Measurements from ENCODE around the gene DPYSL3. TPM values are rescaled to one million over a fixed set of nuclear protein-coding genes. Genes with fewer than 3 reads are reported as not detected.

DPYSL3 gene
- total RNA-seq, 4 donors from 2014 or later = 38.9 to 68.0 (median 50.0) TPM

DNA sequence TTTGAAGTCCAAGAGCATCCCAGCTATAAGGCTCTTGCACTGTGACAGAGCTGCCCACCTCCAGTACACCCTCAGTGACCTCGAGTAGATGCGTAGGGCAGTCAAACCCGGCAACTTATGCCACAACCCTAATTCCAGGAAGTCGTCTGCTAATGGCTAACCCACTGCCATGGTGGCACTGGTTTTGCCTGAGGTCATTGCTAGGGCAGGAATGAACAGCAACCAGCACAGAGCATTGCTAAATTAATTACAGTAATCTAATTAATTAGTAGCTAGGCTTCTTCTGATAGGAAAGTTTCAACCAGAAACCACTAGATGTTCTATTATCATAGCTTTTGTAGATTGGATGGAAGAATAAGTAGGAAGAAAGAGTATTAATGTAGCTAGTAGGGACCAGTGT, 122.8 kb downstream of the DPYSL3 start:
- Histone ChIP-seq H3K27me3 (no peaks in the 10 kb centered on the region), H3K4me3 (no peak overlapping the region), H3K4me1 (peaks cover 0 to 4% (median 0%) of the 10 kb centered on the region in 4 donors), H3K27ac (no peak overlapping the region), H3K9me3 (no peaks in the 10 kb centered on the region), H3K36me3 (no peaks in the 10 kb centered on the region)
- DNase-seq (ENCODE audit: low spot score in 2 of 2) = no peak
- WGBS, 2 donors = 71 to 74% methylated on average over 4 of the region's 4 CpGs
- TF ChIP-seq POLR2A (IDR thresholded peaks at IDR 0.05) (no peak), EP300 (IDR thresholded peaks at IDR 0.05) (no peak)
- TF ChIP-seq, protein P1, sequence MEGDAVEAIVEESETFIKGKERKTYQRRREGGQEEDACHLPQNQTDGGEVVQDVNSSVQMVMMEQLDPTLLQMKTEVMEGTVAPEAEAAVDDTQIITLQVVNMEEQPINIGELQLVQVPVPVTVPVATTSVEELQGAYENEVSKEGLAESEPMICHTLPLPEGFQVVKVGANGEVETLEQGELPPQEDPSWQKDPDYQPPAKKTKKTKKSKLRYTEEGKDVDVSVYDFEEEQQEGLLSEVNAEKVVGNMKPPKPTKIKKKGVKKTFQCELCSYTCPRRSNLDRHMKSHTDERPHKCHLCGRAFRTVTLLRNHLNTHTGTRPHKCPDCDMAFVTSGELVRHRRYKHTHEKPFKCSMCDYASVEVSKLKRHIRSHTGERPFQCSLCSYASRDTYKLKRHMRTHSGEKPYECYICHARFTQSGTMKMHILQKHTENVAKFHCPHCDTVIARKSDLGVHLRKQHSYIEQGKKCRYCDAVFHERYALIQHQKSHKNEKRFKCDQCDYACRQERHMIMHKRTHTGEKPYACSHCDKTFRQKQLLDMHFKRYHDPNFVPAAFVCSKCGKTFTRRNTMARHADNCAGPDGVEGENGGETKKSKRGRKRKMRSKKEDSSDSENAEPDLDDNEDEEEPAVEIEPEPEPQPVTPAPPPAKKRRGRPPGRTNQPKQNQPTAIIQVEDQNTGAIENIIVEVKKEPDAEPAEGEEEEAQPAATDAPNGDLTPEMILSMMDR (IDR thresholded peaks at IDR 0.05) = no peak

DNA sequence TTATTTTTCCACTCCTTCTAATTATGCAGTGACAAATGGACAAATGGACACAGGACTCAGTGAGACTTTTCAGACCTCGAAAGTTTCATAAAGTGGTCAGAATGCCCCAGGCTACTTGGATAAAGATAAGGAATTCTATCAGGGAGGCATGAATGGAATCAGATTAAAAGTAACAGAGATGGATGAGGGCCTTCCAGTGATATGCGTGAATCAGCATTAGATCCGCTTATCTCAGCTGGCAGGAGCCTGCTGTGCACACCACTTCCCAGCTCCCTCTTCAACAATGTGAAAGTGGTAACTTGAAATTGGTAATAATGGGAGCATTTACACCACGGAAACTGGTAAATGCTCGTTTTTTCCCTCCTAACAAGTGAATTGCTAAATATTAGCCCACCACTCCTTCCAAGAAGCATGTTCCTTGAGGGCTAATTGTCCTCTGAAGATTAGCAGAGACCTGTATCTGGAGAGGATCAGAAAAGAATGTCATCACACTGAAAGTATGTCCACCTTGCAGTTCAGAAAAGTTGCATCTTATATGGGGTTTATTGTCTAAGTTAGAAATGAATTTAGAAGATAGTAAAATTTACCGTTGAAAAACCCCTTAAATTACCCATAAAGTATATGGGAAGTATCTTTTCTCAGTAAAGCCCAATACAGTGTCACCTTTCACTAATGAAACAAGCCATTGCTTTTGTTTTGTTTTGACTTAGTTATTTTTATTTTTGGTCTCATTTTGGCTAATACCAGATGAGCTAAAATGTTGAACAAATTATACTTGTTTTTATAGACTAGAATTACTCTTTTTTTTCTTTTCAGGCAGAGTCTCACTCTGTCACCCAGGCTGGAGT, 125.3 kb downstream of the DPYSL3 start:
- TF ChIP-seq, protein P1 (IDR thresholded peaks at IDR 0.05) = no peak
- TF ChIP-seq EP300 (IDR thresholded peaks at IDR 0.05) (no peak), POLR2A (IDR thresholded peaks at IDR 0.05) (no peak)
- Histone ChIP-seq H3K27me3 (no peaks in the 10 kb centered on the region), H3K9me3 (no peaks in the 10 kb centered on the region), H3K4me1 (no peaks in the 10 kb centered on the region), H3K27ac (no peak overlapping the region), H3K36me3 (no peaks in the 10 kb centered on the region), H3K4me3 (no peak overlapping the region)
- WGBS, 2 donors = 66 to 72% methylated on average over 6 of the region's 6 CpGs
- no peak for DNase-seq (ENCODE audit: low spot score in 2 of 2)

DNA sequence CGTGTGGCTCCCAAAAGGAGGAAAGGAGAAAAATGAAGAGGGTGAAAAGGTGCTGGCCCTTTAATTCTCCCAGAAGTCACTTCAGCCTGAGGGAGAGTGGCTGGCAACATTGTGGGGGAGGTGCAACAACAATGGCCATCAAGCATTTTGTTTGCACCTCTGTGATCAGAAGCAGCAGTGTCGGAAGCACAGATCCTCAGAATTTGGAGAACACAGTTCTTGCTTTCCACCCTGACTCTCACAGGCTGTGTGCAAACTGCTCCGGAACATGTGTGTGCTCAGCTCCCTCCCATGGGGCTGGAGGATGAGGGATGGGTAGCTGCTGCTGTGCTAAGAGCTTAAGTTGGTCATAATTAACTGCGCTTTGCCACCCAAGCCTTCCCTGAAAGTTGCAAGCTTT, 127.1 kb downstream of the DPYSL3 start:
- H3K4me3 ChIP-seq = no peak overlapping the region
- H3K9me3 ChIP-seq = no peaks in the 10 kb centered on the region
- no peaks in the 10 kb centered on the region for H3K27me3 ChIP-seq
- no peak for DNase-seq (ENCODE audit: low spot score in 2 of 2)
- WGBS, 2 donors = 71 to 72% methylated on average over 4 of the region's 4 CpGs
- no peaks in the 10 kb centered on the region for H3K36me3 ChIP-seq
- TF ChIP-seq EP300 (IDR thresholded peaks at IDR 0.05) (no peak), POLR2A (IDR thresholded peaks at IDR 0.05) (no peak)
- TF ChIP-seq, protein P1 (IDR thresholded peaks at IDR 0.05) = no peak
- H3K27ac ChIP-seq = no peak overlapping the region
- no peaks in the 10 kb centered on the region for H3K4me1 ChIP-seq

DNA sequence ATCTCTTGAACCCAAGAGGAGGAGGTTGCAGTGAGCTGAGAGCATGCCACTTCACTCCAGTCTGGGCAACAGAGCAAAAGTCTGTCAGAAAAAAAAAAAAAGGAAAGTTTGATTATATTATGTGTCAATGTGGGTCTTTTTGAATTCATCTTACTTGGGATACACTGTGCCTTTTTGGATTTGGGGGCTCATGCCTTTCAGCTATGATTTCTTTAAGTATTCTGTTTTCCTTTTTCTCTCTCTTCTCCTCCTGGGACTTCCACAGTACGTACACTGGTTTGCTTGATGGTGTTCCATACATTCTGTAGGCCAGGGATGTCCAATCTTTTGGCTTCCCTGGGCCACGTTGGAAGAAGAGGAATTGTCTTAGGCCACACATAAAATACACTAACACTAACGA, 128.3 kb downstream of the DPYSL3 start:
- WGBS, 2 donors = 75 to 92% methylated on average over 3 of the region's 3 CpGs
- no peaks in the 10 kb centered on the region for H3K36me3 ChIP-seq
- no peaks in the 10 kb centered on the region for H3K9me3 ChIP-seq
- no peak for DNase-seq (ENCODE audit: low spot score in 2 of 2)
- TF ChIP-seq, protein P1 (IDR thresholded peaks at IDR 0.05) = no peak
- TF ChIP-seq POLR2A (IDR thresholded peaks at IDR 0.05) (no peak), EP300 (IDR thresholded peaks at IDR 0.05) (no peak)
- no peak overlapping the region for H3K27ac ChIP-seq
- H3K4me3 ChIP-seq = no peak overlapping the region
- no peaks in the 10 kb centered on the region for H3K4me1 ChIP-seq
- no peaks in the 10 kb centered on the region for H3K27me3 ChIP-seq

DNA sequence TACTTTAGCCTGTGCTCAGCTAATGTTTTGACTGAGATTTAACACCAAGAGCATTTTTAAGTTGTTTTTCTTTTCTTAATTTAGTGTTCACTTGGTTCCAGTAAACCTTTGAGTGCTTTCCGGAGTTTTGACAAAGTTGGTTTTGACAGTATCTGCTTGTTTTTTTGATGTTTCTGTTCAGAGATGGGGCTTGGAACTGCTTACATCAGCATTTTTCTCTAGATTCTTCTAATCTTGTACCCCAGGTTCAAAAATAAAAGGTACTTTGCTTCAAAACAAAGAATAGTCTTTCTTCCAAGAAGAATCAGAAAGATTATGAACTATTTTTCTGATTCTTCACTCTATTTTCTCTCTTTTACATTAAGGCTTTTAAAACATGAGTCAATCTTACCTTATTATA, 132.2 kb downstream of the DPYSL3 start:
- 92 to 97% methylated on average over 1 of the region's 1 CpG for WGBS, 2 donors
- no peaks in the 10 kb centered on the region for H3K9me3 ChIP-seq
- no peaks in the 10 kb centered on the region for H3K27me3 ChIP-seq
- no peak for DNase-seq (ENCODE audit: low spot score in 2 of 2)
- peaks cover 0 to 13% (median 0%) of the 10 kb centered on the region in 3 donors for H3K36me3 ChIP-seq
- no peak overlapping the region for H3K27ac ChIP-seq
- H3K4me3 ChIP-seq = no peak overlapping the region
- TF ChIP-seq POLR2A (IDR thresholded peaks at IDR 0.05) = no peak
- TF ChIP-seq, protein P1 (IDR thresholded peaks at IDR 0.05) = no peak
- TF ChIP-seq EP300 (IDR thresholded peaks at IDR 0.05) = no peak
- no peaks in the 10 kb centered on the region for H3K4me1 ChIP-seq

Measured in tibial nerve (tissue), 4 donors.